DMS153 treated with DMSO at 0.1 percent for 48 hours (cell line): Measurements from ENCODE around the gene AP2S1.
"Not testable (repeated sequence)": the region's sequence is repeated elsewhere in the genome, so short reads cannot be mapped to it uniquely, and the experiment has no call there.

Experiments
- DNase-seq: peaks from one replicate; lab custom pipeline; 2025; ENCODE audit not compliant: unreplicated experiment; lab: John Stamatoyannopoulos, UW

Gene AP2S1

DNA sequence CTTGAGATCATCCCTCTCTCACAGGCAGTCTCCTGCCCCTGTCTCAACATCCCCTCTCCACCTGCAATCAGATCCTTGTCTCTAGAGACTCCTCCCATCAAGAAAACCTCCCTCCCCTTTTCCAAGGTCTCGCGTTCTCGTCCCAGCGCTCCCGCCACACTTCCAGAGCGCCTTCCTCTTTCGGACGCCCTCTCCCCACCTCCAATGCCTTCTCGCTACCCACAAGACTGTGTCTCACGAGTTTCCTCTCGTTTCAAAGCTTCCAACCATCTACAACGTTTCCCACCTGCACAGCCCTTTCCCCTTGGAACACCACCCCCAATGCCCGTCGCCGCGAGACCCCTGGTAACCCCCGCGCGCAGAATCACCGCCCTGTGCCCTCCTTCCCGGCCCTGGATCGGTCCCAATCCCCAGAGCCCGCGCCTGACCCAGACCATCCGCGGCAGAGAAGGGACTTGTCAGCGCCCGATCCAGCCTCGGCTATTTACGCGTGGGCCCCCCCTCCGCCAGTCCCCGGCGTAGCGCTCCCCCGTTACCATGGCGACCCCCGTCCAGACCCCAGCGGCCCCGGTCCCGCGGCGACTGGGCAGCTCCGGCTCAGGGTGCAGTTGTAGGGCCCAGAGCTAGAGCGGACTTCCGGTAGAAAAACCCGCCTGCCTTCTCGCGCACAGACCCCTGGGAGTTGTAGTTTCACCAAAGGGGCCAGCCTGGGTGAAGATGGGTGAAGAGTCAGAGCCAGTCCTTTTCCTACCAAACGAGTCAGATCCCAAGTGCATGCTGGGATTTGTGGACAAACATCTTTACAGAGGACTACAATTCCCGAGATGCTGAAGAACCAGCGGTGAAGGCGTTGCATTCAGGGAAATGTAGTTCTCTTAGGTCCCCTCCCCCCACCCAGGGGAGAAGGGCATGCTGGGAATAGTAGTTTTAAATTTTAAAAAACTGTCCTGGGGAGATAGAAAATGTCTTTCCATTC is at the start of gene AP2S1:
Gene AP2S1, minus strand, starts transcription at position 619 of the 976 bp plus-strand sequence. Its CDS starts 80 bp downstream, at position 539.
- DNase-seq: peak; percentile 98

DNA sequence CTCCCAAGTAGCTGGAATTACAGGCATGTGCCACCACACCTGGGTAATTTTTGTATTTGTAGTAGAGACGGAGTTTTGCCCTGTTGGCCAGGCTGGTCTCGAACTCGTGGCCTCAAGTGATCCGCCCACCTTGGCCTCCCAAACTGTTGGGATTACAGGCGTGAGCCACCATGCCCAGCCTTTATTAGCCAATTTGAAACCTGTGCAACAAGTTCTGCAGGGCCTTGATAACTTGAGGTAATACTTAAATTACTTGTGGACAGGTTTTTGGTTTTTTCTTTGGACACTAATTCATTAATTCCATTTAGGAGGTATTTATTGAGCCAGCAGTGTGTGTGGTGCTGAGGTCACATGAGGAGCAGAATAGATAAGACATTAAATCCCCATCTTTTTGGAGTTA is 49.7 kb upstream of the AP2S1 start:
- no peak for DNase-seq

DNA sequence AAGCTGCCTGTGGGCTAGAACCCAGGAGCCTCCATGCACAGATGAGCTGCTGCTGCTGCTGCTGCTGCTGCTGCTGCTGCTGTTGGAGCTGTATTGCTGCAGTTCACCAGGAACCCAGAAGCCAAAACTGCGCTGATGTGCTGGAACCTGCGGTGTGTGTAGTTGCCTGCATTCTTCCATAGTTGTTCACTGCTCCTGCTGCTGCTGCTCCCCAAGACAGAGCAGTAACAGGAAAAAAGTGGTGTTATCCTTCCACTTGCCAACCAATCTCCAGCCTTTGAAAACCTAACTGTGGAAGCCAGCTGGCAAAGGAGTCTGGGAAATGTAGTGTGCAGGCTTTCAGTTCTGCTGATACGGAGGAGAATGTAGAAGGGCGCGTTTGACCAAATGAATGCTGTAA is 48.1 kb upstream of the AP2S1 start:
- DNase-seq: no peak

DNA sequence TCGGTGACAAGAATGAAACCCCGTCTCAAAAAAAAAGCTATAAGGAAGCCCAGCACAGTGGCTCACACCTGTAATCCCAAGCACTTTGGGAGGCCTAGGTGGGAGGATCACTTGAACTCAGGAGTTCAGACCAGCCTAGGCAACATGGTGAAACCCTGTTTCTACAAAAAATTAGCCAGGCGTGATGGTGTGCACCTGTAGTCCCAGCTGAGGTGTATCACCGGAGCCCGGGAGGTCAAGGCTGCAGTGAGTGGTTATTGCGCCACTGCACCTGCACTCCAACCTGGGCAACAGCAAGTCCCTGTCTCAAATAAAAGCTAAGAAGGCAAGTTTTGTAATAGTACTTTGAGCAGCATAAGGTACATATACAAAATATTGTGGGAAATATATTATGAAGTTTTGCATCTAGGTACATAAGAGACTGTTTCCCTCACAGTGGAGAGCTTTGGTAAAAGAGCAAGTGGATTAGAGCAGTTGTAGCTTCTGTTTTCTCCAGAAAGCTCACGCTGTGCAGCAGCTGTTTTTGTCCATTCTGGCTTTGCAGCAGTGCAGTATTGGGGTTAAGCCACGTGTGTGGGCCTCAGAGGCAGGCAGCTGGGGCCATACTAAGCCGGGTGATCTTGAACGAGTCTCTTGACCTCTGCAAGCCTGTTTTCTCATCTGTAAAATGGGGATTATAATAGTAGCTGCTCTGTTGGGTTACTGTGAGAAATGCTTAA is 45.6 kb upstream of the AP2S1 start:
- no peak for DNase-seq

DNA sequence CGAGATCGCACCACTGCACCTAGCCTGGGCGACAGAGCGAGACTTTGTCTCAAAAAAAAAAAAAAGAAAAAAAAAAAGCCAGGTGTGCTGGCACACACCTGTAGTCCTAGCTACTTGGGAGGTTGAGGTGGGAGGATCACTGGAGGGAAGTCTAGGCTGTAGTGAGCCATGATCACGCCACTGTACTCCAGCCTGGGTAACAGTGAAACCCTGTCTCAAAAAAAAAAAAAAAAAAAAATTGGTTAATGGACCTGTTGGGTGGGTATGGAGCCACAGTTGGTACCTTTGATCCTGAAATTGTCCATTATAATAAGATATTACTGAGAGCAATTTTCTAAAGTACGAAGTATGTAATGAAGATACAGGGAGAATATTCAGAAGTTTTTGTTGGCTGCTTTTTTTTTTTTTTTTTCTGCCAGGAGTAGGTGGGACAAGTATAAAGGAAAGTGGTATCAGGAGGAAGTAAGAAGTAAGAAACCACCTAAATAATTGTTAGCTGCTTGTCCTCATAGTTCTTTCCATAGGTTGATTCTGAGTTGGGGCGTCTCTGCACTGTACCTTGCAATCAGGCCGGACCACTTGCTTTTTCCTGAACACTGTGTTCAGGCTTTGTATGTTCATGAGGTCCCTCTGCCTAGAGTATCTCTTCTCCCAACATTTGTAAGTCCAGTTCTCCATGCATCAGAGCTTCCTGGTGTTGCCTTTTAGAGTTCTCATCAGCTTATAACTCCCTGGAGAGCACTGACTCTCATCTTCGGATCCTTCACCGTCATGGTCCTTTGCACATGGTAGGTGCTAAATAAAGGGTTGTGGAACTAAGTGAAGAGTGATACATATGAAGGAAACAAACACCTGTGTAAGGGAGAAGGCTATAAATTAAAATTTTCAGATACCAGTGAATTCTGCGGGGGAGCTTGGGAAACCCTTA is 41.9 kb upstream of the AP2S1 start:
- DNase-seq: no peak

DNA sequence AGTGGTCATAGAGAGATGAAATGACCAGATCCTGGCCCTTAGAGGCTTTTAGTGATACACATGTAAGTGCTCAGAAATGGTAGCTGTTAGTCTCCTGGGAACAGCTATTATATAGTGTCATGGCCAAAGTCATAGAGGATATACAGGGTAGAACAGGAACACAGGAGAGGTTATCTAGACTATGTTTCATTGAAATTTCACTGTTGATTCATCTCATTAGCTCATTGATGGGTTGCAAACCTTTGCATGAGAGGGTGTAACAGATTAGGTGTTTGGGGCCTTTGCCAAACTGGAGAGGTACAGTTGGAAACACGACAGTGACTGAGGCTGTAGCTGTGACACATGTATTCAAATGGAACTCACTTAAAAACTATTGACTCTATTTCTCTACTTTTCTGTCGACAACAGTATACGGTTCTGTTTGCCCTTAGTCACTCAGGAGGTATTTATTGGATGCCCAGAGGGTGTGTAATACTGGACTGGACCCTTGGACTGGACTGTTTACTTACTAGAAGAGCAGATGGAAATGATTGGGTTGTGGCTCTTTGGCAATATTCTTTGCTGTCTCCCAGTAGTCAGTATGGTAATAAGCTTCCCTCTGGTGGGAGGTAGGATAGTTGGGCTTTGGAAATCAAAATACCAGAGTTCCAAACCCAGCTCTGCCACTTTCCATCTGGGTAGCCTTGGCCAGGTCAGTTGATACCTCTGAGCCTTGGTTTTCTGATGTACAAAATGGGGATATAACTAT is 40.0 kb upstream of the AP2S1 start:
- no peak for DNase-seq

DNA sequence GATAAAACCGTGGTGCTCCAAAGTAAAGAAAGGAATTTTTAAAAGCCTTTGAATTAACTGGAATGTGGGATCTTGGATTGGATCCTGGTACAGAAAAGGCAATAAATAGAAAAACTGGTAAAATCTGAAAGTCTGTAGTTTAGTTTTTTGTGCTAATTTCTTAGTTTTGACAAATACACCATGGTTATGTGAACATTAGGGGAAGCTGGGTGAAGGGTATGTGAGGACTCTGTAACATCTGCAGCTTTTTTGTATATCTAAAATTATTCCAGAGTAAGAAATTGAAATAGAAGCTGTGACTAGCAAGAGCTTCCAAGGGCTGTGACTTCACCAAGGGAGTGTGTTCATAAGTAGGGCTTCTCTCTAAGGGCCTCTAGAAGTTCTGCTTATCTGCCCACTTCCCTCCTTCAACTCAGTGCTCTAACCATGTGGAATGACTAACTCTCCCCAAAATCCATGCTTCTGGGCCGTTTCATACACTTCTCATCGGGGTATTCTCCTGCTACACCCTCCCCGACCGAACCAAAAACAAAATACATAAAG is 36.7 kb upstream of the AP2S1 start:
- DNase-seq: no peak

DNA sequence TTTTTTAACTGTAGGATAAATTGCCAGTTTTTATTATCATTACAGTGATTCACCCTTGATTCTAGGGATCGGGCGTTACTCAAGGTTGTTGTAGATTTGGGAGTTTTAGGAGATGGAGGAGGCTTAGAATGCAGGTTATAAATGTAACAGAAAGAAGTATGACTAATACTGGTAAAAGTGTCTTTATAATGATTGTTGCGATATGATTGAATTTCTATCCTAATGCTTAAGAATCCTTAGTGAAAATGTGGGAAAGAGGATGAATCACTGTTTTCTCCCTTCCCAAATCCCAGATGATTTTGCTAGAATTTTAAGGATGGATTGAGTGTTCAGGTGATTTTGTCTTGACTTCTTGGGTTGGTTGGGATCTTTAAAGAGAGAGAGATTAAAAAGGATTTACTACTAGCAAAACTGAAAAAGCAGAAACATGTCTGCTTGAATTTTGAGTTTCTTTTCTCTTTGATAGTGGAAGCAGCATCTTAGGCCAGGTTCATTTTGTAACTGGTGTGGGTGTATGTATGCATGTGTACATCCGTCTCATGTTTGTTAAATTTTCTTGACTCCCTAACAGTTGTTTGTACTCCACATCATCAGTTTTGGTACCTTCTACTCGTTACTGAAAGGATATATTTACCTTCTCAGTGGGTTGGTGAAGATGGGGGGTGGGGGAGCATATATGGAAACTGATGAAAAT is 36.0 kb upstream of the AP2S1 start:
- DNase-seq: no peak

DNA sequence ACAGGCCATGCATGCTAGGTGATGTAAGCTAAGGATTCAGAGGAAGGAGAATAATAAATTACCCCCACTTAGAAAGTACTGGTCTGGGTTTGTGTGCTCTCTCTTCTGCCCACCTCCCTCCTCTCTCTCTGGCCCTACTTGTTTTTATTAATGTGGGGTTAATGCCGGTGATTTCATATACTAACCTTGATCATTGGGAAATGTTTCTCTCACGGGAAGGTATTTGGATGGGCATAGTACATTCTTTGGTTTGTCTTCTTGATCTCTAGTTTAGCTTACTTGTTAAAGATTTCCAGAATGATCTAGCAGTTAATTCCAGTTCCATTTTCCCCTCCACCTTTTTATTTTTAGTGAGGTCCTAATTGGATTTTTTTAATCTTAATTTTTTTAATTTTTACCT is 34.8 kb upstream of the AP2S1 start:
- DNase-seq: no peak

DNA sequence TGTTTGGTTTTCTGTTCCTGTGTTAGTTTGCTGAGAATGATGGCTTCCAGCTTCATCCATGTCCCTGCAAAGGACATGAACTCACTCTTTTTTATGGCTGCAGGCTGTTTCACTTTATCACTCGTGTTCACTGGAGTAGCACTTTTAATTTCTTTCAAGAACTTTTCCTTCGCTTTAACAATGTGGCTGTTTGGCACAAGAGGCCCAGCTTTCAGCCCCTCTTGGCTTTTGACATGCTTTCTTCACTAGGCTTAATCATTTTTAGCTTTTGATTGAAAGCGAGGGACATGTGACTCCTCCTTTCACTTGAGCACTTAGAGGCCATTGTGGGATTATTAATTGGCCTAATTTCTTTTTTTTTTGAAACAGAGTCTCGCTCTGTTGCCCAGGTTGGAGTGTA is 32.1 kb upstream of the AP2S1 start:
- not testable (repeated sequence) for DNase-seq

DNA sequence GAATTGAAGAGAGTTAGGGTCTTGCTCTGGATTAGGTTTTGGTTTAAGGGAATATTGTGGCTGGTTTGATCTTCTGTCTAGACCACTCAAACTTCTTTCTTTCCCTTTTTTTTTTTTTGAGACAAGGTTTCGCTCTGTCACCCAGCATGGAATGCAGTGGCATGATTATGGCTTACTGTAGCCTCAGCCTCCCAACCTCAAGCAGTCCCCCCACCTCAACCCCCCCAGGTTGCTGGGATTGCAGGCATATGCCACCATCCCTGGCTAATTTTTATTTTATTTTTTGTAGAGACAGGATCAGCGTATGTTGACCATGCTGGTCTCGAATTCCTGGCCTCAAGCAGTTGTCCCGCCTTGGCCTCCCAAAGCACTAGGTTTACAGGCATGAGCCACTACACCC is 31.4 kb upstream of the AP2S1 start:
- DNase-seq: no peak

DNA sequence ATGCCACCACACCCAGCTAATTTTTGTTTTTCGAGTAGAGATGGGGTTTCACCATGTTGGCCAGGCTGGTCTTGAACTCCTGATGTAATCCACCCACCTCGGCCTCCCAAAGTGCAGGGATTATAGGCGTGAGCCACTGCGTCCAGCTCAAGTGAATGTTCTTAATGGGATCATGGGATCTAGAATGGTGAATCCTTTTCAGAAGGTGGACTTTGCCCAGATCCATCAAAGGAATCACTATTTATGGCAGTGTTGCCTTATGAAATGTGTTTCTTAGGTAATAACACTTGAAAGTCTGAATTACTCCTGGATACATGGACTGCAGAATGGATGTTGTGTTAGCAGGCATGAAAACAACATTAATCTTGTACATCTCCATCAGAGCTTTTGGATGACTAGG is 30.4 kb upstream of the AP2S1 start:
- no peak for DNase-seq

DNA sequence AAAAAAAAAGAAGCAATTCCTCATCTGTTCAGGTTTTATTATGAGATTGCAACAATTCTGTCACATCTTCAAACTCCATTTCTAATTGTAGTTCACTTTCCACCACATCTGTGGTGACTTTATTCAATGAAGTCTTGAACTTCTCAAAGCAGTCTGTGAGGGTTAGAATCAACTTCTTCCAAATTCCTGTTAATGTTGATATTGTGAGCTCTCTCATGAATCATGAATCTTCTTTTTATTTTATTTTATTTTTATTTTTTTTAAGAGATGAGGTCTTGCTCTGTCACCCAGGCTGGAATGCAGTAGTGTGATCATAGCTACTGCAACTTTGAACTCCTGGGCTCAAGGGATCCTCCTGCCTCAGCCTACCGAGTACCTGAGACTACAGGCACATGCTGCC is 29.8 kb upstream of the AP2S1 start:
- no peak for DNase-seq

DNA sequence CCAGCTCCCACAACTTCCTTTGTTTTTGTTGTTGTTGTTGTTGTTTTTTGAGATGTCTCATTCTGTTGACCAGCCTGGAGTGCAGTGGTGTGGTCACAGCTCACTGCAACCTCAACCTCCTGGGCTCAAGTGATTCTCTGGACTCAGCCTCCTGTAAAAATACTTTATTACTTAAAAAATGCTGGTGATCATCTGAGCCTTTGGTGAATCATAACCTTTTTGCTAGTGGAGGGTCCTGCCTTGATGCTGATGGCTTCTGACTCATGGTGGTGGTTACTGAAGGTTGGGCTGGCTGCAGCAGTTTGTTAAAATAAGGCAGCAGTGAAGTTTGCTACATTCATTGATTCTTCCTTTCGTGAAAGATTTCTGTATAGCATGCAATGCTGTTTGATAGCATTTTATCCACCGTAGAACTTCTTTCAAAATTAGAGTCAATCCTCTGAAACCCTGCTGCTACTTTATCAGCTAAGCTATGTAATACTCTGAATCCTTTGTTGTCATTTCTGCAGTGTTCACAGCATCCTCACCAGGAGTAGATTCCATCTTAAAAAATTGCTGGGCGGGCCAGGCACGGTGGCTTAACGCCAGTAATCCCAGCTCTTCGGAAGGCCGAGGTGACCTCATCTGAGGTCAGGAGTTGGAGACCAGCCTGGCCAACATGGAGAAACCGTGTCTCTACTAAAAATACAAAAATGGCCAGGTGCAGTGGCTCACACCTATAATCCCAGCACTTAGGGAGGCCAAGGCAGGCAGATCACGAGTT is 28.1 kb upstream of the AP2S1 start:
- DNase-seq: no peak

DNA sequence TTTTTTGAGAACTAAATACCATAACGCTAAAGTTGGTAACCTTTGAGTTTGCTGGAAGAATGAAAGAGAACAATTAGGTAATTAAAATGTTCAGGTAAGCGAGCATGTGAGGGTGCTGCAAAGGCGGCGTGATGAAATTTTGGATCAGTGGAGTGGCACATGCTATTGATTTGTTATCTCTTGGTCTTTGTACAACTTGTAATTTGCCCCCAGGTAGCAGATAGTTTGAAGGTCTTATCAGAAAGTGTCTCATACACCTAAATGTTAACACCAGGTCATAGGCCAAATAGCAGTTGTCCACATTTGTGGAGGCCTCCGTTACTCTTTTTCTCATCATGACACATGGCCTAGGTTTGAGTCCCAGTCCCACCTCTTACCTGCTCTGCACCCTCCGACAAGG is 25.0 kb upstream of the AP2S1 start:
- DNase-seq: no peak

DNA sequence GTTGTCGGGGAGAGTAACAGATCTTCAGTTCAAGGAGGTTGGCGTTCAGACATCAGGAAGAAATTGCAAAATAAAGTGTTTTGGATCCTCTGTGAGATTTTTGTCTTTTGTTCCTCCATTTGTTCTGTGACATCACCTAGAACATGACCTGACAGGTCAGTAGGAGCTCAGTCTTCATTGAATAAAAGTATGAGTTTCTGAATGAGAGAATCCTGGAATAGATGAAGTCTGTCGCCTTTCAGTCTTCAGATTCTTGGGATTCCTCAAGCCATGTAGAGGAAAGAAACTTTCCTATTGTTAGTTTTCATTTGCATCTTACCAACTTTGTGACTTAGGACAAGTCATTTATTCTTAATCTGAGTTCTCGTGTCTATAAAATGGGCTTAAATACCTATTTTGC is 24.6 kb upstream of the AP2S1 start:
- no peak for DNase-seq

DNA sequence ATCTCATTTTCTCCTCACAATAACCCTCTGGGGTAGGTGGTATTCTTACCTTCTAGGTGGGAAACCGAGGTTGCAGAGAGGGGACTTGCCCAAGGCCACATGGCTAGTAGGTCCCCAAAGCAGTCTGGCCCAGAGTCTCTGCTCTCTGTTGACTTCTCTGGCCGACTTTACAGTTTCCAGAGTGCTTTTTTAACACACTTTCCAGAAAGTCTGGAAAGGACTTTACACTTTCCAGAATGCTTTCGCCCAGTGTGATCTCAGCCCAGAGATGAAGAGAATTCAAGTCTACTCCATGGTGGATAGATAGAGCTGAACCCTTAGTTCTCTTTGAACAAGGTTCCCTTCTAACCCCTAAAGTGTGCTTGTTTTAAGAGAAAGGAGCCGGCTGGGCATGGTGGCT is 22.3 kb upstream of the AP2S1 start:
- no peak for DNase-seq

DNA sequence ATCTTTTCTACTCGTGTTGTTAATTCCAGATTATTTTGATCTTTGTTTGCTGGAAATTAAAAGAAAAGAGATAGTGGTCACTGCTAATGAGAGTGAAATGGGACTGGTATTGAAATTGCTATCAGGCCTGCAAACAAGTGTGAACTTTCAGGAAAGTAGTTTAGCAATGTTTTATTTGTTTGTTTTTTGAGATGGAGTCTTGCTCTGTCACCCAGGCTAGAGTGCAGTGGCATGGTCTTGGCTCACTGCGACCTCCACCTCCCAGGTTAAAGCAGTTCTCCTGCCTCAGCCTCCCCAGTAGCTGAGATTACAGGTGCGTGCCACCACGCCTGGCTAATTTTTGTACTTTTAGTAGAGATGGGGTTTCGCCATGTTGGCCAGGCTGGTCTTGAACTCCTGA is 20.5 kb upstream of the AP2S1 start:
- DNase-seq: not testable (repeated sequence)
